ENCODE results near the gene GNE. TPM values are rescaled to one million over a fixed set of nuclear protein-coding genes. Genes with fewer than 3 reads are reported as not detected.

The GNE gene
- total and polyA plus RNA-seq, 2 of the 13 experiments (the other 11 are each of a cell fraction or from before 2014, with no cell fraction given) = 16.1 to 24.1 TPM

DNA sequence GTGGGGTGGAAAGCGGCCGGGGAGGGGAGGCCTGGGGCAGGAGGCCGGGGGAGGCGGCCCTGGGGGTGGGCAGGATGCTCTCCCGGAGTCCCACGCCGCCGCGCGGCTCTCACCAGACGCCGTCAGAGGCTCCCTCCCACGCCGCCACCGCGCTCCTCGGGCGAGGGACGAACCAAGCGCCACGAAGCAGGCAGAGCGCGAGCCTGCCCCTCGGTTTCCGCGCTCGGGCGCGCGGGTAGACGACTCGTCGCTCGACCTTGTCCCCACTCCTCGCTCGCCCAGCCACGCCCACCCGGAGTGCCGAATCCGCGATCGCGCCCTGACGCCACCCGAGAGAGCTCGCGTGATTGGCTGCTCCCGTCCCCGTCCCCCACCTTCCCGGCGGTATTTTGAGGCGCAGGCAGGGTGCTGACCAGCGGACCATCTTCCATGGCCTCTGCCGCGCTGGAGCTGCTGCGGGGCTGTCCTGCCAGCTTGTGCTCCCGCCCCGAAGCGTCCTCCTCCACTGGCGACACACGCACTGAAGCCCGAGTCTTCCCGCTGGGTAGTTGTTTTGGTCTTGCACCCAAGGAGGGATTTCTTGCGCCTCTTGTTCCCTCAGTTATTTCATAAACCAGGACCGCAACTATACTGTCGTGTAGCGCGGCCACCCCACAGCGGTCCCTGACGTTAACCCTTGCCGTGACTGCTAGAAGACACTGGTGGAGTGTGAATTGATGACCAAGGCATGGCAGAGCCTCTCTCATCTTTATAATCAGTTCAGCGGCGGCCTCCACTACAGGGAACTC is at the start of gene GNE (continued):
- TF ChIP-seq, protein P1, sequence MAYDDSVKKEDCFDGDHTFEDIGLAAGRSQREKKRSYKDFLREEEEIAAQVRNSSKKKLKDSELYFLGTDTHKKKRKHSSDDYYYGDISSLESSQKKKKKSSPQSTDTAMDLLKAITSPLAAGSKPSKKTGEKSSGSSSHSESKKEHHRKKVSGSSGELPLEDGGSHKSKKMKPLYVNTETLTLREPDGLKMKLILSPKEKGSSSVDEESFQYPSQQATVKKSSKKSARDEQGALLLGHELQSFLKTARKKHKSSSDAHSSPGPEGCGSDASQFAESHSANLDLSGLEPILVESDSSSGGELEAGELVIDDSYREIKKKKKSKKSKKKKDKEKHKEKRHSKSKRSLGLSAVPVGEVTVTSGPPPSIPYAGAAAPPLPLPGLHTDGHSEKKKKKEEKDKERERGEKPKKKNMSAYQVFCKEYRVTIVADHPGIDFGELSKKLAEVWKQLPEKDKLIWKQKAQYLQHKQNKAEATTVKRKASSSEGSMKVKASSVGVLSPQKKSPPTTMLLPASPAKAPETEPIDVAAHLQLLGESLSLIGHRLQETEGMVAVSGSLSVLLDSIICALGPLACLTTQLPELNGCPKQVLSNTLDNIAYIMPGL (CRISPR knock-in tag; IDR thresholded peaks at IDR 0.05; ENCODE audit: borderline replicate concordance in 1 of 2, low read depth in 1 of 2) = peak in 1 of 2 experiments; percentile 83
- TF ChIP-seq, protein P2, sequence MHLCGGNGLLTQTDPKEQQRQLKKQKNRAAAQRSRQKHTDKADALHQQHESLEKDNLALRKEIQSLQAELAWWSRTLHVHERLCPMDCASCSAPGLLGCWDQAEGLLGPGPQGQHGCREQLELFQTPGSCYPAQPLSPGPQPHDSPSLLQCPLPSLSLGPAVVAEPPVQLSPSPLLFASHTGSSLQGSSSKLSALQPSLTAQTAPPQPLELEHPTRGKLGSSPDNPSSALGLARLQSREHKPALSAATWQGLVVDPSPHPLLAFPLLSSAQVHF (CRISPR knock-in tag; IDR thresholded peaks at IDR 0.05) = peak; percentile 22; the same call in 1 of the 2 replicates
- TF ChIP-seq ZNF878 (CRISPR knock-in tag; IDR thresholded peaks at IDR 0.05) (peak; percentile 84), NCOA1 (CRISPR knock-in tag; IDR thresholded peaks at IDR 0.05) (peak; percentile 63; the same call in 1 of the 2 replicates), CEBPB (IDR thresholded peaks at IDR 0.05; ENCODE audit: borderline replicate concordance, low read depth, low read length) (no peak), ZSCAN9 (CRISPR knock-in tag; IDR thresholded peaks at IDR 0.05; ENCODE audit: borderline replicate concordance) (no peak), ZNF329 (CRISPR knock-in tag; IDR thresholded peaks at IDR 0.05; ENCODE audit: low read depth) (peak; percentile 84), ISX (CRISPR knock-in tag; conservative IDR thresholded peaks at IDR 0.05) (no peak), ZNF747 (CRISPR knock-in tag; IDR thresholded peaks at IDR 0.05; ENCODE audit: borderline replicate concordance) (no peak; the same call in 1 of the 2 replicates), ASH2L (IDR thresholded peaks at IDR 0.05; ENCODE audit: insufficient read length, low read depth, low read length) (peak; percentile 92), ZBTB20 (CRISPR knock-in tag; IDR thresholded peaks at IDR 0.05; ENCODE audit: borderline replicate concordance, low read depth) (peak; percentile 40; the same call in 1 of the 2 replicates), AKAP8 (CRISPR knock-in tag; IDR thresholded peaks at IDR 0.05) (0 out of 2 replicates have a peak, but pooled peaks have one; percentile 39), PHB2 (IDR thresholded peaks at IDR 0.05; ENCODE audit: partially characterized antibody) (no peak), SIX1 (CRISPR knock-in tag; IDR thresholded peaks at IDR 0.05; ENCODE audit: borderline replicate concordance) (no peak), ZFAT (CRISPR knock-in tag; conservative IDR thresholded peaks at IDR 0.05) (no peak), KDM5A (IDR thresholded peaks at IDR 0.05; ENCODE audit: borderline replicate concordance, low read length) (0 out of 2 replicates have a peak, but pooled peaks have one; percentile 28), ZNF326 (CRISPR knock-in tag; IDR thresholded peaks at IDR 0.05; ENCODE audit: borderline replicate concordance) (no peak)
- TF ChIP-seq, protein P3, sequence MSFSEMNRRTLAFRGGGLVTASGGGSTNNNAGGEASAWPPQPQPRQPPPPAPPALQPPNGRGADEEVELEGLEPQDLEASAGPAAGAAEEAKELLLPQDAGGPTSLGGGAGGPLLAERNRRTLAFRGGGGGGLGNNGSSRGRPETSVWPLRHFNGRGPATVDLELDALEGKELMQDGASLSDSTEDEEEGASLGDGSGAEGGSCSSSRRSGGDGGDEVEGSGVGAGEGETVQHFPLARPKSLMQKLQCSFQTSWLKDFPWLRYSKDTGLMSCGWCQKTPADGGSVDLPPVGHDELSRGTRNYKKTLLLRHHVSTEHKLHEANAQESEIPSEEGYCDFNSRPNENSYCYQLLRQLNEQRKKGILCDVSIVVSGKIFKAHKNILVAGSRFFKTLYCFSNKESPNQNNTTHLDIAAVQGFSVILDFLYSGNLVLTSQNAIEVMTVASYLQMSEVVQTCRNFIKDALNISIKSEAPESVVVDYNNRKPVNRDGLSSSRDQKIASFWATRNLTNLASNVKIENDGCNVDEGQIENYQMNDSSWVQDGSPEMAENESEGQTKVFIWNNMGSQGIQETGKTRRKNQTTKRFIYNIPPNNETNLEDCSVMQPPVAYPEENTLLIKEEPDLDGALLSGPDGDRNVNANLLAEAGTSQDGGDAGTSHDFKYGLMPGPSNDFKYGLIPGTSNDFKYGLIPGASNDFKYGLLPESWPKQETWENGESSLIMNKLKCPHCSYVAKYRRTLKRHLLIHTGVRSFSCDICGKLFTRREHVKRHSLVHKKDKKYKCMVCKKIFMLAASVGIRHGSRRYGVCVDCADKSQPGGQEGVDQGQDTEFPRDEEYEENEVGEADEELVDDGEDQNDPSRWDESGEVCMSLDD (CRISPR knock-in tag; IDR thresholded peaks at IDR 0.05; ENCODE audit: borderline replicate concordance) = peak; percentile 27; the same call in 1 of the 2 replicates
- TF ChIP-seq, protein P4, sequence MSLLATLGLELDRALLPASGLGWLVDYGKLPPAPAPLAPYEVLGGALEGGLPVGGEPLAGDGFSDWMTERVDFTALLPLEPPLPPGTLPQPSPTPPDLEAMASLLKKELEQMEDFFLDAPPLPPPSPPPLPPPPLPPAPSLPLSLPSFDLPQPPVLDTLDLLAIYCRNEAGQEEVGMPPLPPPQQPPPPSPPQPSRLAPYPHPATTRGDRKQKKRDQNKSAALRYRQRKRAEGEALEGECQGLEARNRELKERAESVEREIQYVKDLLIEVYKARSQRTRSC (CRISPR knock-in tag; IDR thresholded peaks at IDR 0.05; ENCODE audit: low read depth) = no peak
- TF ChIP-seq, protein P5, sequence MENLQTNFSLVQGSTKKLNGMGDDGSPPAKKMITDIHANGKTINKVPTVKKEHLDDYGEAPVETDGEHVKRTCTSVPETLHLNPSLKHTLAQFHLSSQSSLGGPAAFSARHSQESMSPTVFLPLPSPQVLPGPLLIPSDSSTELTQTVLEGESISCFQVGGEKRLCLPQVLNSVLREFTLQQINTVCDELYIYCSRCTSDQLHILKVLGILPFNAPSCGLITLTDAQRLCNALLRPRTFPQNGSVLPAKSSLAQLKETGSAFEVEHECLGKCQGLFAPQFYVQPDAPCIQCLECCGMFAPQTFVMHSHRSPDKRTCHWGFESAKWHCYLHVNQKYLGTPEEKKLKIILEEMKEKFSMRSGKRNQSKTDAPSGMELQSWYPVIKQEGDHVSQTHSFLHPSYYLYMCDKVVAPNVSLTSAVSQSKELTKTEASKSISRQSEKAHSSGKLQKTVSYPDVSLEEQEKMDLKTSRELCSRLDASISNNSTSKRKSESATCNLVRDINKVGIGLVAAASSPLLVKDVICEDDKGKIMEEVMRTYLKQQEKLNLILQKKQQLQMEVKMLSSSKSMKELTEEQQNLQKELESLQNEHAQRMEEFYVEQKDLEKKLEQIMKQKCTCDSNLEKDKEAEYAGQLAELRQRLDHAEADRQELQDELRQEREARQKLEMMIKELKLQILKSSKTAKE (CRISPR knock-in tag; IDR thresholded peaks at IDR 0.05; ENCODE audit: borderline replicate concordance) = peak; percentile 82
